NT2/D1 (cell line): ENCODE measurements around the gene UMODL1.

Experiments
- YY1 ChIP-seq: IDR thresholded peaks from 2 replicates; pipeline ENCODE4 v1.6.1; 2011; ENCODE audit not compliant: insufficient read length, insufficient read depth
- ZNF274 ChIP-seq: IDR thresholded peaks from 2 replicates; pipeline ENCODE4 v1.6.1; 2011; ENCODE audit warnings: mild to moderate bottlenecking, low read depth, low read length

GRCh38 chr21:42123219-42123908, 52.2 kb downstream of the UMODL1 start:
- TF ChIP-seq ZNF274 (no peak), YY1 (no peak)
